Muscle of arm (tissue), 12 donors: ENCODE results near the gene UQCR11. TPM values are rescaled to one million over a fixed set of nuclear protein-coding genes. Genes with fewer than 3 reads are reported as not detected.
A peak's percentile ranks its signal among the peaks of the same experiment; 100 is the strongest.

Experiments
- DNase-seq: peaks from one replicate; pipeline ENCODE4 v3.0.0-alpha.2; 2013
- polyA plus RNA-seq, 12 donors: library from polyadenylated mRNA; unstranded; fragments of 120-200 nt; gene quantifications; one replicate each; pipeline ENCODE4 v1.2.1, GENCODE V29; 2013; ENCODE audit not compliant: insufficient read length in 12 of 12

The UQCR11 gene
- polyA plus RNA-seq, 12 donors: 49.0 to 127 (median 106) TPM; not detected in 1

DNA sequence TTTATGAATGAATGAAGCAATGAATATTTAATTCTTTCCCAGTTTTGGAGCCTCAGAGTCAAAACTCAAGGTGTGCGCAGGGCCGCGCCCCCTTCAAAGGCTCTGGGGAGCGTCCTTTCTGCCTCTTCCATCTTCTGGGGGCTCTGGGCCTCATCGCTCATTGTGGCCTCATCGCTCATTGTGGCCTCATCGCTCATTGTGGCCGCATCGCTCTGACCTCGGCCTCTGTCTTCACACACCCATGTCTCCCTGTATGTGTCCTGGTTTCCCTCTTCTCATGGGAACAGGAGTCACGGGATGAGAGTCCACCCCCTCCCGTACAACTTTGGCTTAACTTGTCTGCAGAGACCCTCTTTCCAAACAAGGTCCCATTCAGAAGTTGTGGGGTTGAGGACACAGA lies 33.9 kb downstream of the UQCR11 start:
- no peak for DNase-seq

DNA sequence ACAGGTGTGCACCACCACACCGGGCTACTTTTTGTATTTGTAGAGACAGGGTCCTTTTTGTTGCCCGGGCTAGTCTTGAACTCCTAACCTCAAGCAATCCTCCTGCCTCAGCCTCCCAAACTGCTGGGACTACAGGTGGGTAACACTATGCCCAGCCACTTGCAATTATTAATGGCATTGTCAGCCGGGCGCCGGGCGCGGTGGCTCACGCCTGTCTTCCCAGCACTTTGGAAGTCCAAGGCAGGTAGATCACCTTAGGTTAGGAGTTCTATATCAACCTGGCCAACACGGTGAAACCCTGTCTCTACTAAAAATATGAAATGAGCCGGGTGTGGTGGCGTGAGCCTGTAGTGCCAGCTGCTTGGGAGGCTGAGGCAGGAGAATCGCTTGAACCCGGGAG lies 34.4 kb downstream of the UQCR11 start:
- DNase-seq: no peak

DNA sequence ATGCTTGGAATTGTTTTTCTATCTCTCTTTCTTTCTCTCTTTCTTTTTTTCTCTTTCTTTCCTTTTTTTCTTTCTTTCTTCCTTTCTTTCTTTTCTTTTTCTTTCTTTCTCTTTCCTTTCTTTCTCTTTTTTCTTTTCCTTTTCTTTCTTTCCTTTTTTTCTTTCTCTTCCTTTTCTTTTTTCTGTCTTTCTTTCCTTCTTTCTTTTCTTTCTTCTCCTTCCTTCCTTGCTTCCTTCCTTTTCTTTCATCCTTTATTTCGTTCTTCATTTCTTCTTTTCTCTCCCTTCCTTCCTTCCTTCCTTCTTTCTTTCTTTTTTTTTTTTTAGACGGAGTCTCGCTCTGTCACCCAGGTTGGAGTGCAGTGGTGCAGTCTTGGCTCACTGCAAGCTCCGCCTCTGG lies 35.3 kb downstream of the UQCR11 start:
- no peak for DNase-seq

DNA sequence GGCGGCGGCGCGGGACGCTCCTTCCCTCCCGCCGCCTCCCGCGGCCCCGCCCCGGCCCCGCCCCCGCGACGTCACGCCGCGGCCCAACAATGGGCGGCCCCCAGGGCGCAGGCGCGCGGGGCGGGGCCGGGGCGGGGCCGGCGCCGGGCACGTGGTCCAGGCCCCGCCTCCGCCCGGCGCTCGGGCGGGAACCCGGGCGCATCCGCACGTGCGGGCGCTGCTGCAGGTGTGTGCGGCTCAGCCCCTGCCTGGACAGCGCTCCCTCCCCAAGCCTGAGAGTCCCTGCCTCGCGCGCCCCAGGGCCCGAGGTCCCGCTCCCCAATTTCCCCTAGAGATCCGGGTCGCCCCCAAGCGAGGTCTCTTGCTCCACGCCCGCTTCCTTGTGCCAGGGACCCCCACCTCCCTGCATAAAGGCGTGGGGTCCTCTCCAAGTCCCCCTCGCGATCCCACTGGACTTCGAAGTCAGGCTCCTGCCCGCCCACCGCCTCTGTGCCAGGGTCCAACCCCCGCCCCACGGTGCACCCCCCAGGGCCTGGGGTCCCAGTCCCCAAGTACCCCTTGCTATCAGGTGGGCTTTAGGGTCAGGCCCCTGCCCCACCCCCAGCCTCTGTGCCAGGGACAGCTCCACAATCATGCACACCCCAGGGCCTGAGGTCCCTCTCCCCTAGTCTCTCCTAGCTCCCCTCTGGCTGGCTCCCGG lies 36.8 kb downstream of the UQCR11 start, which contains the start of gene MEX3D:
TSS of gene MEX3D (minus strand) at position 6 of the 700 bp plus-strand sequence. CDS start 267 bp downstream, outside the sequence.
- peak; percentile 39 for DNase-seq

DNA sequence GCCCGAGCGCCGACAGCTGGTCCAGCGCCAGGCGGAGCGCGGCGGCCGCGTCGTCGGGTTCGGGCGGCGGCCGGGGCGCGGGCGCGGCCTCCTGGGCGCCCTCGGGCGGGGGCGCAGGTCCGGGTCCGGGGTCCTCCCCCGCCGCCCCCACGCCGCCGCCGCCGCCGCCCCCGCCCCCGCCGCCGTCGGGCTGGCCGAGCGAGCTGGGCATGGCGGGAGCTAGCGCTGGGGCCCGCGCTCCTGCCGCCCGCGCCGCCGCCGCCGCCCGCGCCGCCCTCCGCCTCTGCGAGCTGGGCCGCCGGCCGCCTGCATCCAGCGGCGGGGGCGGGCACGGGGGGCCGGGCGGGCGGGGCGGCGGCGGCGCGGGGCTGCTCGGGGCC lies 37.4 kb downstream of the UQCR11 start:
- no peak for DNase-seq

DNA sequence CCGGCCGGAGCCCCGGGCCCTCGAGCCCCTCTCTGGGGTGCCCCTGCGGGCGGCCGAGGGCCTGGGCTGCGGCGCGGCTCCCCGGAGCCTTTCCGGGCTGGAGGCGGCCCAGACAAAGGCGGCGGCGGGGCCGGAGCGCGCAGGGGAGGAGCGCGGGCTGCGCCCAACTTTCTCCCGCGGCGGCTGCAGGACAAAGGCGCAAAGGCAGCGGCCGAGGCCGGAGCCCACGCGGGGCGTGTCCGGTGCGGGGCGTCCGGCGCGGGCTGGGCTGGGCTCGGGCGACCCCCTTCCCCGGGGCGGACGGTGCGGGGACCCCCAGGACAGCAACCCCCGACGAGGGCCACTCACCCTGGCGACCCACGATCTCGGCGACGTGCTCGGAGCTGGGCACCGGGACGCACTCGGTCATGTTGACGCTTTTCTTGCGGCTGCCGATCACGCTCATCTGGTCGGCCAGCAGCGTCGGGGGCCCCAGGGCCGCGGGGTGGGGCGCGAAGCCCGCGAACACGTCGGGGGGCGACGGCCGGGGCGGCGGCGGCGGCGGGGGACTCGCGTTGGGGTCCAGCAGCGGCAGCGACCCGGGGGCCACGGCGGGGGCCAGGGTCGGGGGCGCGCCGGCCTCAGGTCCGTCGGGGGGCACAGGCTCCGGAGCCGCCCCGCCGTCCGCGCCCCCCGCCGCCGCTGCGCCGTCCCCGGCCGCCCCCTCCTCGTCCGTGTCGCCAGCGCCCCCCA lies 38.0 kb downstream of the UQCR11 start:
- DNase-seq: peak; percentile 20

DNA sequence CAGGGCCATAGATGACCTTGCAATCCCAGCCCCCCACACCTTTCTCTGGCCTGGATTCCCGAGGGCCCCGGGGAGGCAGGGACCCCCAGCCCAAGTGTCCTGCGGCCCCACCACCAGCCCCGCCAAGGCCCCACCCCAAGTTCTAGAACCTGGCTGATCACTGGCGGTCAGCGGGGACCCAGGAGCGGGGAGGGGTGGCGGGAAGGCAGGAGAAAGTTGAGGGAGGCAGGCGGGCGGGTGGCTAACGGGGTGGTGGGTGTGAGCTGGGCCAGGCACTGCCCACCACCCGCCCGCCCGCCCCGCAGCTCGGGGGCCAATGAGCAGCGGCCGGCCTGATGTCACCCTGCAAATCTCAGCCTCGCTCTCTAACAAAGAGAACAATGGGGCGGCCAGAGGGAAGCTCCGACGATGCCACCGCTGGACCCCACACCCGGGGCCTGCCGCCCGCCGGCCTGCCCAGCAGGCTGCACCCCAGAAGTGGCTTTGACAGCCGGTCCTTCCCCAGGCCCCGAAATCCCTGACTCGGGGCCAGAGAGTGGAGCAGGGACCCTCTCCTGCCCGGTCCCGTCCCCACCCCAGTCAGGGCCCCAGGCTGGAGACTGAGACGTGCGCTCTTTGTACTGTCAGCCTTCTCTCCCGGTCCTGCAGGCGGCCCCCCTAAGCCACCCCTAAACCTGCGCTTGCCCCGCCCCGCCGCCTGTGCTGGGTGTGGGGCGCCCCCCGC lies 38.7 kb downstream of the UQCR11 start:
- peak; percentile 87 for DNase-seq

DNA sequence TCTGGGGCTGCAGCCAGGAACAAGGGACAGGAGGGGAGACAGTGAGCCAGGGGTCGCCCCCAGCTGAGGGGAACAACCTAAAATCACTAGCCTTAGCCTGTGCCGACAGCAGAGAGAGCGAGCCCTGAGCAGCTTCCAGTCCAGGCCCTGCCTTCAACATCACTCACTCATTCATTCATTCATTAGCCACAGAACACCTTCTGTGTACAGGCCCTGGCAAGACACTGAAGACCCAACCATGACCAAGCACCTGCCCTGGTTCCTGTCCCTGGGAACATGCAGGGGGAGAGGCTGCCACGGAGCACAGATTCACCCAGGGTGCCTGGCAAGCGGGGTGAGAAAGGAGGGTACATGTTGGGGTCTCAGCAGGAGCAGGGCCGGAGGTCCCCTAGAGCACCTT lies 42.0 kb downstream of the UQCR11 start:
- no peak for DNase-seq

DNA sequence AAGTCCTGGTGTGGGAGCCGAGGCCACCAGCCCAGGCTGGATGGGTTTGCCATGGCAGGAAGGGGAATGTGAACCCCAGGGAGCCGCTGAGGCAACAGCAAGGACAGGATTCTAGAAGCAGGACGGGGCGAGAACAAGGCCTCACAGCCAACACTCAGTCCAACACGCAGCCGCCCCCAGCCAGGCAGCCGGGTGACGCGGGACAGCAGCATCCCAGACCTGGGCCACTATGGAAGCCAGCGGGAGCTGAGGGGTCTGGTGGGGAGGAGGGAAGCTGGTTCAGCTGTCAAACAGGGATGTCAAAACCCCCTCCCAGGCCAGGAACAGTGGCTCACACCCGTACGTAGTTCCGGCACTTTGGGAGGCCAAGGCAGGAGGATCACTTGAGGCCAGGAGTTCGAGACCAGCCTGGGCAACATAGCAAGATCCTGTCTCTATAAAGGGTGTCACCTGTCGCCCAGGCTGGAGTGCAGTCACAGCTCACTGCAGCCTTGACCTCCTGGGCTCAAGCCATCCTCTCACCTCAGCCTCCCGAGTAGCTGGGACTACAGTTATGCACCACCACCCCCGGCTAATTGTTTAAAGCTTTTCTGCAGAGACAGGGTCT lies 43.9 kb downstream of the UQCR11 start:
- DNase-seq: no peak

DNA sequence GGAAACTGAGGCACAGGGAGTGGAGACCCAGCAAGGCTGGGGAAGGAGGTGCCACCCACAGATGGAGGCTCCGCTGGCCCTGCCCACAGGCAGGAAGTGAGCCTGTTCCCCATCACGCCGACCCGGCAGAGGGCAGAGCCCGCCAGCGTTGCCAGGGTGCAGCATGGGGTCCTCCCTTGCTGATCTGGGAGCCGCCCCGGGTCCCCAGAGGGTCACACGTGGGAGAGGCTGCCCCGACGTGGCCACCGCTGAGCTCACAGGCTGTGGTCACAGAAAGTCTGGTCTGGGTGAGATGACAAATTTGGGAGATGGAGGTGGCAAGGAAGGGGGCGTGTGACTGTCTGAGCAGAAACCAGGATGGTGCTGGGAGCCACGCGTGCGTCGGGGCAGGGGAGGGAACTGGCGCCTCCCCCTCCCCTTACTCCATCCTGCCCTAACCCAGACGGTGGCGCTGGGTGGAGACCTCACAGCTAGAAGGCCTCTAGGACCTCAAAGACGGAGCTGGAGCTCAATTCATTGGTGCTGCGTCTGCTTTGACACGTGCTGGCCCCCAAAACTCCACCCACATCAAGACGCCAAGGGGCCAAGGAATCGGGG lies 44.9 kb downstream of the UQCR11 start:
- DNase-seq: no peak

DNA sequence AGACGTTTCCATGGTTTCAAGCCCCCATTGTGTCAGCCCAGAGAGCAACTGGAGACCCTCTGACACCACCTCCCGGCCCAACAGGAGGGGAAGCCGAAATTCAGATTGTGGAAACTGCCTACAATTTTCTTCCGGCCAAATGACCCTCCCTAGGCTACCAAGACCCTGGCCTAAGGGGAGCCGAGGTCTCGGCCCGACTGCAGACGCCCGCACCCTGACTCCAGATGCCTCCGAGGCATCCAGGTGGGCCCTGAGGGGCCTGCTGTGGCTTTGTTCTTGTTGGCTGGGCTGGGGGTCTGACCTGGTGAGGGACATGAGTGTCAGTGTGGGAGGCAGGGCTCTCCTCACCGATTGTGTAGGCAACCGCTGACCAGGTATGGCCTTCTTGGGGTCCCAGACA lies 46.7 kb downstream of the UQCR11 start:
- no peak for DNase-seq

DNA sequence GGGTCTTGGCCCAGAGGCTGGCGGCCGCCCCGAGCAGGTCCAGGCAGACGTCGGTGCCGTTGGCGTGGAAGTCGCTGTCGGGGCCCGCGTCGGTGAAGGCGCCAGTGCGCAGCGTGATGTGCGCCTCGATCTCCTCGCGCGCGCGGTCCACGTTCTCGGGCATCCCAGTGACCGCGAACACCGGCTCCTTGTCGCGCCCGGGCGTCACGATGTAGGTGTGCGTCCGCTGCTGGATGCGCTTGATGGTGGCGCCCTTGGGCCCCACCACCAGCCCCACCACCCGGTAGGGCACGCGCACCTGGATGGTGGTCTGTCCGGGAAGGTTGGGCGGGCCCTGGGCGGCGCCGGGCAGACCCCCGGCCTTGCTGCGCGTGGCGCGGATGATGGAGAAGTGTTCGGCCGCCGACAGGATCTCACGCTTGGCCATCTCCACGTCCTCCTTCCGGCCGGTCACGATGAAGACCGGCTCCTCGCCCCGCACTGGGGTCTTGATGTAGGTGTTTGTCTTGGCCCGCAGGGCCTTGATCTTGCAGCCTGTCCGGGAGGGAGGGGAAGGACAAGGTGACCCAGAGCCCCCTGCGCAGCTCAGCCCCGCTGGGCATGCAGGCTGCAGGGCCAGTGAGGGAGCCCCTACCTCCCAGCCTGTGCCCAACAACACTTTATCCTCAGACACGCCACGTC lies 48.7 kb downstream of the UQCR11 start:
- no peak for DNase-seq

DNA sequence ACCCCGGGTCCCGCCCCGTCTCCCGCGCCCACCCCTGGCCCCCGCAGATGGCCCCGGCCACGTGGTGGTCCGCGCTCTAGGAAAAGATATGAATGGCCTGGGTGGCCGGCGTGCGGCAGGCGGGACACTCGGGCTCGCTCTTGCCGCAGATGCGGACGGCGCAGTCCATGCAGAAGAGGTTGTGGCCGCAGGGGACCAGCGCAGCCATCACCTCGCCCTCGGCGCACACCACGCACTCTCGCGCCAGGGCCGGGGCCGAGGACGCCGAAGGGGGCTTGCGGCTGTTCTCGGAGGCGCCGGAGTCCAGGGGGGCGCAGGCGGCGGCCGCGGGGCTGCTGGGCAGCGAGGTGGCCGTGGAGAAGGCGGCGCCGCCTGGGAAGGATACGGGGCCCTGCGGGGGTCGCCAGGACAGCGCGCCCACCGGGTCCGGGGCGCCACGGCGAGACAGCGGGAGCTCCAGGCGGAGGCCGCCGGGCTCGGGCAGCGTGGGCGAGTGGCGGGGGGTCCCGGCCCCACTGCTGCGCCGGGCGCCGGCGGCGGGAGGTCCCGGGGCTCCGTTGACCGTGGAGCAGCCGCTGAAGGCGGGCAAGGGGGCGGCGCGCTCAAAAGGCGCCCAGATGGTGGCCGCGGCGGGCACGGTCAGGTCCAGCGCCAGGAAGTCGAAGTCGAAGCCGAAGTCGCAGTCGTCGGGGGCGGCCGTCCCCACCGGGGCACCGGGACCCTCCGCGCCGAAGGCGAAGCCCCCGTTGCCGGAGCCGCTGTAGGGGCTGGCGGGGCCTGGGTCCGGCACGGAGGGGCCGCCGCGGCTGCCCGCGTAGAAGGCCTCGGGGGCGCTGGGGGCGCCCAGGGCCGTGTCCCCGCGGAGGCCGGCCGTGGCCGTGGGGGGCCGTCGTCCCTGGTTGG lies 49.5 kb downstream of the UQCR11 start:
- DNase-seq: no peak

DNA sequence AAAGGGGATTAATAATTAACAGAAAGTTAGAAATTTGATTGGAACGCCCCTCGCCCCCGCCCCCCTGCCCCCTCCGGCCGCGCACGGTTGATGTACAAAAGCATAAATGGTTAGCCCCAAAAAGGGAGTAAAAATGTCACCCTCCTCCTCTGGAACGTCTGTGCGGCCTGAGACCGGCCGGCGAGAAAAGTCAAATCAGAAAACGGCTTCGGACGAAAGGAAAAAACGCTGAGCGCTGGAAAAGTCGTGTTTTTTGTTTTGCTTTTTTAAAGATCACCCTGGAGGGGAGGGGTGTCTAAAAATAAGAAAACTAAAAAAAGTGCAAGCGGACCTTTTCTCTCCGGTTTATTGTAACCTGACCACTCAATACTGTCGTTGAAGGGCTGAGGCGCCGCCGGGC lies 50.3 kb downstream of the UQCR11 start:
- DNase-seq: no peak

DNA sequence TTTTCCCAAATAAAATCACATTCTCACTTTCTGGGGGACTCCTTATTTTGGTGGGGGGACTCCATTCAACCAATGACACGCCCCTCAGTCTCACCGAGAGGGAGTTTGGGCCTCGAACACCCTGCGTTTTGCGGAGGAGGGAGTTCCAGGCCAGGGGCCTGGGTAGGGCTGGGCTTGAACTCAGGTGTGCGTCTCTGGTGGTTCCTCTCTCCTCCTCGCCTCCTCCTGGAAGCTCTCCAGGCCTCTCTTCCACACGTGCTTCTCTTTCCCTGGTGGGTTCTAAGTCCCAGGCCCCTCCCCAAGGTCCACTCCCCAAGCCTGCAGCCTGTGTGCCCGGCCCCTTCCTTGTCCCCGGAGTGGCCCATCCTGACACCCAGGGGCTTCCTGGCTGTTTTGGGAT lies 51.8 kb downstream of the UQCR11 start:
- no peak for DNase-seq

DNA sequence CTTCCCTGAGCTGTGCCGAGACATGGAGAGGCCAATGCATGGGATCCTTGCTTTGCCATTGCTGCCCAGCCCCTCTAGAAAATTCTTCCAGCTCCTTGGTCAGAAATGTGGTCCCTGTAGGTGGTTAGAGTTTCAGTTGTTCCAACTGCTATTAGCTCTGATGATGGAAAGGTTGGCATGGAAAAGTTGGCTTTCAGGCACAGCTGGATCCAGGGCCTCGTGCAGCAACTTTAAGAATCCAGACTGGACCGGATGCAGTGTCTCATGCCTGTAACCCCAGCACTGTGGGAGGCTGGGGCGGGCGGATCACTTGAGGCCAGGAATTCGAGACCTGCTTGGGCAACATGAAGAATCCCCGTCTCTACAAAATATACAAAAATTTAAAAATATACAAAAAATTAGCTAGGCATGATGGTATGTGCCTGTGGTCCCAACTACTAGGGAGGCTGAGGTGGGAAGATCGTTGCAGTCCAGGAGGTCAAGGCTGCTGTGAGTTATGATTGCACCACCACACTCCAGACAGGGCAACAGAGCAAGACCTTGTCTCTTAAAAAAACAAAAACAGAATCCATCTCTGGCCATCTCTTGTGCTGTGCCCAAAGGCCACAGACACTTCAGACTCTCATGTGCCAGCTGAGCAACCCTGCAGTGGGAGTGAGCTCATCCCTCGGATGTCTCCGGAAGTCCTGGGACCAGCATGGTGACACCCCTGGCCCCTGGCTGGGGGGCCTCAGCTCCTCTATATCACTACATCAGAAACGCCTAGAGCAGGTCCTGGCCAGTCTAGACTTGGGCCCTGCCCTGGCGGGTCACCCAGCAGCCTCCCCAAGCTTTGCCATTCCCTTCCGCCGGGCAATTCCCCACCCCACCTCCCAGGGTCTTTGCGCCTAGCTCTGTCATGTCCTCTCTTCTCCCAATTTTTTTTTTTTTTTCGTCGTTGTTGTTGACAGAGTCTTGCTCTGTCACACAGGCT lies 53.9 kb downstream of the UQCR11 start:
- no peak for DNase-seq

DNA sequence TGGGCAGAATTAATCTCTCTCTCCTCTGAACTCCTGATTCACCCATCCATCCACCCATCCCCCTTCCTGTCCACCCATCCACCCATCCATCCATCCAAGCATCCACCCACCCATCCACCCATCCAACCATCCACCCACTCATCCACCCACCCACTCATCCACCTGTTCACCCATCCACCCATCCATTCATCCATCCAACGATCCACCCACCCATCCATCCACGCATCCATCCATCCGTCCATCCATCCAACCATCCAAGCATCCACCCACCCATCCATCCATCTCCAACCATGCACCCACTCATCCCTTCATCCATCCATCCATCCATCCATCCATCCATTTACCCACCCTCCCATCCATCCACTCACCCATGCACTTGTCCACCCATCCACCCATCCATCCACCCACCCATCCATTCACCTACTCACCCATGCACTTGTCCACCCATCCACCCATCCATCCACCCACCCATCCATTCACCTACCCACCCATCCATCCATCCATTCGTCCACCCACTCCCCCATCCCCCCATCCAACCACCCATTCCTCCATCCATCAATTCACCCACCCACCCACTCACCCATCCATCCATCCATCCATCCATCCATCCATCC lies 55.8 kb downstream of the UQCR11 start:
- no peak for DNase-seq
